Stimulated activated CD4-positive, alpha-beta T cell treated with anti-CD3 and anti-CD28 coated beads, Interleukin-2, amount 100 ng/mL, for 48 hours (primary cell): ENCODE results near the gene USP6.
"Not testable (repeated sequence)": the region's sequence is repeated elsewhere in the genome, so short reads cannot be mapped to it uniquely, and the experiment has no call there.

Source experiments
- DNase-seq, 2 donors: peaks; one replicate each; pipeline ENCODE4 v3.0.0-alpha.2; 2020

The USP6 gene

DNA sequence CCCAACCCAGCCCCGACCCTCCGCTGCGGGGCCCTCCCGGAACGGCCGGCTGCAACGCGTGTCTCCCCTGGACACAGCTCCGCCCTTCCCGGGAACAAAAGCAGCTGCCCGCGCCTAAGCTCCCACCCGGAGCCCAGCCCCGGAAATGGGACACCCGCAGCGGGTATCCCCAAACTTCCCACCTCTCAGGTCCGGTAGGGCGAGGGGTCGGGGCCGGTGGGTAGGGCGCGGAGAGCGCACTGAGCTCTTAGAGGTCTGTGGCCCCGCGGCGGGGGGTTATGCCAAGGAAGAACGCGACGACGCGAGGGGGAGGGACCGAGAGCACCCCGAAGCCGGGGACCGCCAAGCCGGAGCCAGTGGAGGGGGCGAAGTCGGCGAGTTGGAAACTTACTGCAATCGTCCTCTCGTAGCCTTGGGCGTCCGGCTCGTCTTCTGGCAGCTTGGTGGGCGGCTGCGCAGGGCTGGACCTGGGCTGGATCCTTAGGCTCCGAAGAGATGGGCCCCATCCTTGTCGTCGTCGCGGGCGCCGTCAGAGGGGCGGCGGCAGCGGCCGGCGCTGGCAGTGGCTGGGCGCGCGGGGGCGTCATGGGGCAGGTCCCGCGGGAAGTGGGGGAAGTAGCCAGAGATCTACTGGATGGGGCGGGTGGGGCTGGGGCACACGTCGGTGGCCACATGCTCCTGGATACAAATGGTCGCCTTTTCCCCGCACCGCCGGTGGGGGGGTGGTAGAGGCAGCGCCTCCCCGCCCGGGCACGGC, 6.9 kb downstream of the USP6 start:
- no peak for DNase-seq

DNA sequence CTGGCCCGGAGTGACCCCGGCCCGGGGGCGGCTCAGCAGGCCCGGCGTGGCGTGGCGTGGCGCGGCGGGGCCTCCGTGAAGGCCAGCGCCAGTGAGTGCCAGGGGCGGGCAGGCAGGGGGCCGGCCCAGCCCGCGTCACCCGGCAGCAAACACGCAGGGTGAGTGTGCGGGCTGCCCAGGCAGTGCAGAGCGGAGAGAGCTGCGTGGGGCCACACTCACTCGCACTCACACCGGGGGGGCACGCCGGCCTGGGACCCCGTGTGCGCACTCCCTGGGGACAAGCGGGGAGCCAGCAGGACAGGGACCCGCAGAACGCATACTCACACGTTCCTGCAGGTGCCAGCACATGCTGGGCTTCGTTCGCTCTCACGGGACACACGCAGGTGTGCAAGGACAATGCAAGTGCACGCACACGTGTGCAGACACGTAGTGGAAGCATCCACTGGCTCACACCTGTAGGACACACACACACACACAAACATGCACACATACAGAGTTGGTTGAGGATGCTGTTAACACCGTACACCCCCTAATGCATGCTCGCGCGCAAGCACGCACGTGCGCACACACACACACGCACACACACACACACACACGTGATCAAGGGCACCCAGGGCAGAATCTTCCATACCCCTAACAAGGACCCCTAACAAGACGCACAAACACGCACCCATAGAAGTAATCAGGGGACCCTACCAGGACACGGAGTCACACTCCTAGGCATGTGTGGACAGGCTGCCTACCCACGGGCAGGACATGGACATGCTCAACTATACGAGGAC, 7.7 kb downstream of the USP6 start:
- DNase-seq: no peak

- not testable (repeated sequence) for DNase-seq
Measured at GRCh38 chr17:5124125-5124760, 8.4 kb downstream of the USP6 start.

- not testable (repeated sequence) for DNase-seq
Measured at GRCh38 chr17:5124896-5125295, 9.1 kb downstream of the USP6 start.

DNA sequence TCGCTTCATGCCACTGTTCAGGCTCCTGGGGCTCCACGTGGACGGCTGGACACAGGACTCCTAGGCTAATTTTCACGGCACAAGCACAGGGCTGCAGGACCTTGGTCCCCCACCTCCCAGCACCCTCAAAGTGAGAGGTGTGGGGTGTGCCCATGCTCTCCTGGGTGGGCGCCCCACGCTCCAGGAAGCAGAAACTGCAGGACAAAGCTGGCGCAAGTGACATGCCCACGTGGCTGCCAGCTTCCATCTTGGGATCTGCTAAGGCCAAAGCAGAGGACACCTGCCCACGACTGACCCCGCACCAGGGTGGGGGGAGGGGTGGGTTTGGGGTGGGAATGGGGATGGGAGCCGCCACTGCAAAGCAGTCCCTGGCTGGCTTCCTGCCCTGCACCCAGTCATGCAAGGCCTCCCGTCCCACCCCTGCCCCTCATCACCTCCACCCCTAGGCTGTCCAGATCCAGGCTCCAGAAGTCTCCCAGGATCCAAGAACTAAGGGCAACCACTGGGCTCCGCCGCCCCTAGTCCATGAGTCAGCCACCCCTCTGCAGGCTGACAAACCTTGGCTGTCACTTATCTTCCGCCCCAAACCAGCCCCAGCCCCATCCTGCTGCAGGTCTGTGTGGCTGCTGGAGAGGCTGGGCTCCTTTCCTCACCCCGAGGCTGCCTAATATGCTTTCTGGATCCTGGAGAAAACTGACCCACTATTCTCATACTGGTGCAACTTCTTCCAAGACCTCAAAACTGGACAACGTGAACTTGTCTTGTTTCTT, 11.1 kb downstream of the USP6 start:
- DNase-seq: no peak

- DNase-seq: no peak
Measured at GRCh38 chr17:5127910-5128309, 12.1 kb downstream of the USP6 start.

DNA sequence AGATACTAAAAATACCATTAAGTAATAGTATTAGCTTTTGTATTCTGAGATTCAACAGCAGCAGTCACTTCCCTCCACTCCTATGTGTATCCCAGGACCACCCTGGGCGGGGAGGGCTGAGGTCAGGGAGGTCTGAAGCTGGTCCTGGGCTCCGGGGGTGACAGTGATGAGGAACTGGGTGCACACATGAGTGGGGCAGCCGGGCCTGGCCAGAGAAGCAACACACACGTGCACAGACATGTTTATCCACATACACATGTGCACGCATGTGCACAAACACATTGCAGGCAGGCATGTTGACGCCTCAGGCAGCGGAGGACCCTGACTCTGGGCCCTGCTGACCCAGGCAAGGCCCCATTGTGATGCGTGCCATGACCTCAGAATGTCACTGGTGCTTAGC, 12.6 kb downstream of the USP6 start:
- DNase-seq: not testable (repeated sequence)

DNA sequence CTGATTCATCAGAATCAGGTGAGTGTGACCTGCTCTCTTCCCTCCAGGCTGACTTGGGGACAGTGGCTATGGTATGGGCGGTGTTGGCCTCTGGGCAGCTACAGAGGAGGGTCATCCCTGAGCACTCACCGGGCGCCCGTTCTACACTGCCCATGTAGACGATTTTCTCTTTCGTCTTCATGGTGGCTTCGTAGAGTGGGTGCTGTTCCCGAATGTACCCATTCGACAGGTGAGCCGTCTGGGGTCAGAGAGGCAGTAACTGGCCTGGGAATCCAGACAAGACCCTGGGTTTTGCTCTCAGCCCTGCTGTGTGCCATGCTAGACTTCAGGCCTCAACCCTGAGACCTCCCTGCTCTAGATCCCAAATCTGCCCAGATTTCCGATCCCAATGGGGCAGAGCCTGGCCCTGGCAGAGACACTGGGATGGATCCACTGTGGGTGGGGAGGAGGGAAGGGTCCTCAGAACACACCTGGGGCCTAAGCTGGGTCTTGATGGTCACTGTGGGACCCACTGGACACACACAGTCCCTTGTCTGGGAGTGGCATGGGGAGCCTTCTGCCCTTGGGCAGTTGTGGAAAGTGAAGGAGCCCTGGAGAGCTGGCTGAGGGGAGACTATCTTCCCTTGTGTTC, 13.2 kb downstream of the USP6 start:
- no peak for DNase-seq

DNA sequence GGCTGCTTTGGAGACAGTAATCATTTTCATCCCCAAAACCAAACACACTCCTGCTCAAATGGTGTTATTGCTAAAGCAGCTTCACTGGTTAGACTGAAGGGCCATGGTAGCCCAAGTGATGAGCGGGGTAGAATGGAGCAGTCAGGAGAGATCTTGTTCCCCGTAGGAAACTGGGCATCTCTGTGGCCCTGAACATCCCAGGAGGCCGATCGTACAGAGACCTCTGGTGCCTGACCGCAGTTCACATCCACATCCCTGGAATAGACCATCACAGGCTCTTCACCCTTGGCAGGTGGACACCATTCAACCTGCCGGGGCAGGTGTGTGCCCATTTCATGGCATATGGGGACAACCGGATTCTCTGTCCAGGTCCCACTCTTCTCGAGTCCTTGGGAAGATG, 13.9 kb downstream of the USP6 start:
- DNase-seq: not testable (repeated sequence)

- not testable (repeated sequence) for DNase-seq
Measured at GRCh38 chr17:5130261-5130660, 14.4 kb downstream of the USP6 start.

GRCh38 chr17:5130687-5131086, 14.9 kb downstream of the USP6 start:
- not testable (repeated sequence) for DNase-seq

GRCh38 chr17:5131146-5131715, 15.4 kb downstream of the USP6 start:
- no peak for DNase-seq

GRCh38 chr17:5131799-5132502, 16.1 kb downstream of the USP6 start:
- not testable (repeated sequence) for DNase-seq

- DNase-seq: not testable (repeated sequence)
Measured at GRCh38 chr17:5132503-5133225, 16.8 kb downstream of the USP6 start.

DNA sequence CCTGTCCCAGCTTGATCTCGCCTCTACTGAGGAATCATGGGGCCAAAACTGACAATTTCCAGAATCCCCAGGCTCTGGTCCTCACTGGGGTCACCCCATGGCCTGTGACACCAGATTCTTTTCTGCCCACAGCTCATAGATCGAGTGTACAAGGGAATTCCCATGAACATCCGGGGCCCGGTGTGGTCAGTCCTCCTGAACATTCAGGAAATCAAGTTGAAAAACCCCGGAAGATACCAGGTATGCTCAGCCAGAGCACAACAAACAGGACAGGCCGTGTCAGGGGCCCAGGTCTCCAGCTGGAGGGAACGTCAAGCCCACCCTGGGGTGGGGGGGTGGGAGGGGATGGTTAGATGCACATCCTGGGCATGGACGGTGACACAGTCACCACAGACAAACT, 17.5 kb downstream of the USP6 start:
- DNase-seq: no peak

GRCh38 chr17:5133961-5134360, 18.1 kb downstream of the USP6 start:
- DNase-seq: not testable (repeated sequence)

DNA sequence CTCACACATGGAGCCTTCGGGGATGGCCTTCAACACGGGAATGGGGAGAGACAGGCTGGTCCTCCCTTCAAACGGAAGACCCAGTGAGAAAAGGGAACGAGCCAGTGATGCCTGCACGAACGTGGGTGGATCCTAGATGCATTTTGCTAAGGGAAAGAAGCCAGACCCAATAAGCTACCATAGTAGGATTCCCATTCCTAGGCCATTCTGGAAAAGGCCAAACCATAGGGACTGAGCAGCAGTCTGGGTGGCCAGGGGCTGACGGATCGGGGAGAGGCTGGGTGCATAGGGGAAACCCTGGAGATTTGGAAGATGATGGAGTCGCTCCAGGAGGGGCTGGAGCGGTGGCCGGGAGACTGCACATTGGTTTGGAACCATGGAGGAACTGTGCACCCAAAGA, 18.7 kb downstream of the USP6 start:
- DNase-seq: not testable (repeated sequence)

DNA sequence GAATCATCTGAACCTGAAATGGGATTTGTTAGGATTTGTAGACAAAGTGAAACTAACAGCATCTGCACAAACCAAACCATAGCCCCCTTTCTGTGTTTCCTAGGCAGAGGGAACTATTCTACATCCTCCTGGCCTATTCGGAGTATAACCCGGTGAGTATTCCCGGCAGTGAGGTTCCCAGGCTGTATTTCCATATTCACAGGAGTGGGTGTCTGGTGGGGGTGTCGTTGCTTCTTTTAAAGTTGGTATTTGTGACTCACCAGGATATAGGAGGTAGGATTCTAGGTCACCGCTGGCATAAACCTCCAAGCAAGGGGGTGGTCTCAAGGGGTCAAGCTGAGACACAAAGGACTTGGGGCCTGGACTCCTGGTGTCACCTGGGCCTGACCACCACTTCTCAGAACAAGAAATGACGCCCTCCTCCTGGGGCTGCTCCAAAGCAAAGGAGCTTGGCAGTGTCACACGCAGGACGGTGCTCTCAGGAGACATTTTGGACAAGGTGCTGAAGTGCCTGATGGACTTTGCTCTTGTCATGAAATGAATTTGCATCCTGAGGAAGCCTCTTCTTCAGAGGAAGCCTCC, 19.4 kb downstream of the USP6 start:
- not testable (repeated sequence) for DNase-seq

DNA sequence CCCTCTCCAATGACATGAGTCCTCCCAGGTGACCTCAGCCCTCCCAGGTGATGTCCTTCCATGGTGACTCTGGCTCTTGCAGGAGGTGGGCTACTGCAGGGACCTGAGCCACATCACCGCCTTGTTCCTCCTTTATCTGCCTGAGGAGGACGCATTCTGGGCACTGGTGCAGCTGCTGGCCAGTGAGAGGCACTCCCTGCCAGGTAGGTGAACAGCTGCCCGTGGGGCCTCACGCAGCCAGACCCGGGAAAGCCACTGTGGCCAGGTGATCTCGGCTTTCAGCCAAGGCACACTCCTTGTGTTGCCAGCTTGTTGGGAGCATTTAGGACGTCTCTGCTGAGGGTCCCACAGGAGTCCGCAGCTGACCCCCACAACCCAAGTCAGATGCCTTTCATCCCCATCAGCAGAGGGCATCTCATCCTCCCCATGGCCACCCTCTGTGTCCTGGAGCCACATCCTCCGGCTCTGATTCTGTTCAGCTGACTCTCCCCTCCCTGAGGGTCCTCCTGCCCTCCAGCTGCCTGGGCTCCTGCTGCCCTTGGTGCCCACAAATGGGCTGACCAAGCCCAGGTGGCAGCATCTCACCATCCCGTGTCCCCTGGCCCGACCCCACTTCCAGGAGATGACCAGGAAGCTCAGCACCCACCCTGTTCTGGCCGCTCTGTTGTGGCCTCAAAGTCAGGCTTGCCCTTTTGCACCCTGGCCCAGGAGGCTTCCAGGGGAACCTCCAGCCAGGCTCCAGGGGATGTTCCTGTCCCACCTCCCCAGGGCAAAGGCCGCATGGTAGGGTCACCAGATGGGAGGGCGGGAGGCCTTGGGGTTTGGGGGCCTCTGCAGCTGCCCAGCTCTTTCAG, 20.1 kb downstream of the USP6 start:
- no peak for DNase-seq
